ENCODE measurements around the gene SMIM10L1. TPM values are rescaled to one million over a fixed set of nuclear protein-coding genes. Genes with fewer than 3 reads are reported as not detected.
A peak's percentile ranks its signal among the peaks of the same experiment; 100 is the strongest.

The SMIM10L1 gene
- total and polyA plus RNA-seq, 8 donors, result 5.7 to 12.5 (median 10.9) TPM

DNA sequence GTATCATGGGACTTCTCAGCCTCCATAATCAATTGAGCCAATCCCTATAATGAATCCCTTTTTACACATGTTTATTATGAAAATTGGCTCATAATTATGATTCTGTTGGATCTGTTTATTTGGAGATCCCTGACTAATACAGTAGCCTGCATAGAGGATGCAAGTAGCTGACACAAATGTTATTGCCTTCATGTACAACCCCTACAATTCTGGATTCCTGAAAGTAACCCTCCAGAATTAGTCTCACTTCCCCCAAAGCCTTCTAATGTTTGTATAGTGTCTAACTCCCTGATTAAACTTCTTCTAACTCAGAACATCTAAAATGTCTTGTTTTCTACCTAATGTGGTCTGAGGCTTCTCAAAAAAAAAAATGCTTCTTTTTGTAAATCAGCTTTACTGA, 6.6 kb upstream of the SMIM10L1 start:
- Histone ChIP-seq H3K36me3 (peaks cover 5 to 18% (median 14%) of the 10 kb centered on the region in 4 donors), H3K4me1 (peaks cover 5 to 22% (median 10%) of the 10 kb centered on the region in 4 donors), H3K27ac (no peak overlapping the region), H3K9me3 (no peaks in the 10 kb centered on the region), H3K4me3 (no peak overlapping the region), H3K27me3 (no peaks in the 10 kb centered on the region)
- DNase-seq, result no peak
- intact Hi-C loops (cut with DNase I; ENCODE audit: low total_unique reads), result no loop called here
- TF ChIP-seq POLR2AphosphoS5 (IDR thresholded peaks at IDR 0.05) (no peak), POLR2A (IDR thresholded peaks at IDR 0.05) (no peak), EP300 (IDR thresholded peaks at IDR 0.05) (no peak)
- TF ChIP-seq, protein P1, sequence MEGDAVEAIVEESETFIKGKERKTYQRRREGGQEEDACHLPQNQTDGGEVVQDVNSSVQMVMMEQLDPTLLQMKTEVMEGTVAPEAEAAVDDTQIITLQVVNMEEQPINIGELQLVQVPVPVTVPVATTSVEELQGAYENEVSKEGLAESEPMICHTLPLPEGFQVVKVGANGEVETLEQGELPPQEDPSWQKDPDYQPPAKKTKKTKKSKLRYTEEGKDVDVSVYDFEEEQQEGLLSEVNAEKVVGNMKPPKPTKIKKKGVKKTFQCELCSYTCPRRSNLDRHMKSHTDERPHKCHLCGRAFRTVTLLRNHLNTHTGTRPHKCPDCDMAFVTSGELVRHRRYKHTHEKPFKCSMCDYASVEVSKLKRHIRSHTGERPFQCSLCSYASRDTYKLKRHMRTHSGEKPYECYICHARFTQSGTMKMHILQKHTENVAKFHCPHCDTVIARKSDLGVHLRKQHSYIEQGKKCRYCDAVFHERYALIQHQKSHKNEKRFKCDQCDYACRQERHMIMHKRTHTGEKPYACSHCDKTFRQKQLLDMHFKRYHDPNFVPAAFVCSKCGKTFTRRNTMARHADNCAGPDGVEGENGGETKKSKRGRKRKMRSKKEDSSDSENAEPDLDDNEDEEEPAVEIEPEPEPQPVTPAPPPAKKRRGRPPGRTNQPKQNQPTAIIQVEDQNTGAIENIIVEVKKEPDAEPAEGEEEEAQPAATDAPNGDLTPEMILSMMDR (IDR thresholded peaks at IDR 0.05), result no peak

- intact Hi-C loops (cut with DNase I; ENCODE audit: low total_unique reads), result no loop called here
- H3K36me3 ChIP-seq, result peaks cover 5 to 10% (median 9%) of the 10 kb centered on the region in 4 donors
- DNase-seq, result no peak
- no peak overlapping the region for H3K4me3 ChIP-seq
- TF ChIP-seq, protein P1 (IDR thresholded peaks at IDR 0.05), result no peak
- TF ChIP-seq POLR2A (IDR thresholded peaks at IDR 0.05) (no peak), EP300 (IDR thresholded peaks at IDR 0.05) (no peak), POLR2AphosphoS5 (IDR thresholded peaks at IDR 0.05) (no peak)
- peaks cover 16 to 32% (median 23%) of the 10 kb centered on the region in 4 donors for H3K4me1 ChIP-seq
- H3K27me3 ChIP-seq, result no peaks in the 10 kb centered on the region
- H3K9me3 ChIP-seq, result no peaks in the 10 kb centered on the region
- H3K27ac ChIP-seq, result no peak overlapping the region
Observed at GRCh38 chr12:11166300-11166699, 4.7 kb upstream of the SMIM10L1 start.

DNA sequence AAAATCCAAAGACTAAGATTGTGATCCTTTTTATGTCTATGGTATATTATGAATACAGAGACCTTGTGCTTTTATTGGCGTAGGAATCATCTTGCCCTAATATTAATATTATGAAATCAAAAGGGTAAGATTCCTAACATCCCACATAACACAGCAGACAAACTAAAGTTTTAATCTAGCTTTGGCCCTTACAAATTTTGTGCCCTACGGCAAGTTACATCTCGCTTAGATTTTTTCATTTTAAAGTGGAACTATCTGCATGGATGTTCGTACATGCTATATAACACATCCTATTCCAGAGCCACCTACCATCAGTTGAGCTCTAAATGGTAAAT, 217 bp upstream of the SMIM10L1 start:
- TF ChIP-seq EP300 (IDR thresholded peaks at IDR 0.05) (no peak), POLR2A (IDR thresholded peaks at IDR 0.05) (no peak), POLR2AphosphoS5 (IDR thresholded peaks at IDR 0.05) (no peak)
- TF ChIP-seq, protein P1 (IDR thresholded peaks at IDR 0.05), result no peak
- H3K4me1 ChIP-seq, result peaks cover 19 to 51% (median 33%) of the 10 kb centered on the region in 4 donors
- no peak for DNase-seq
- peak overlapping the region; percentile 95 to 99 (median 98) for H3K27ac ChIP-seq
- 2 to 6% (median 3%) methylated on average over 4 of the region's 4 CpGs for WGBS, 5 donors
- H3K36me3 ChIP-seq, result peaks cover 4 to 7% (median 6%) of the 10 kb centered on the region in 4 donors
- intact Hi-C loops (cut with DNase I; ENCODE audit: low total_unique reads), result no loop called here
- no peaks in the 10 kb centered on the region for H3K9me3 ChIP-seq
- no peaks in the 10 kb centered on the region for H3K27me3 ChIP-seq
- H3K4me3 ChIP-seq, result peak overlapping the region; percentile 83 to 97 (median 89)

- peak in 1 of 2 donors; percentile 60 for DNase-seq
- 2 to 6% (median 3%) methylated on average over 10 of the region's 10 CpGs for WGBS, 5 donors
- TF ChIP-seq POLR2A (IDR thresholded peaks at IDR 0.05) (no peak), POLR2AphosphoS5 (IDR thresholded peaks at IDR 0.05) (no peak), EP300 (IDR thresholded peaks at IDR 0.05) (no peak)
- TF ChIP-seq, protein P1 (IDR thresholded peaks at IDR 0.05), result no peak
- Histone ChIP-seq H3K27me3 (no peaks in the 10 kb centered on the region), H3K4me3 (peak overlapping the region; percentile 83 to 97 (median 89)), H3K27ac (peak overlapping the region in 4 of 5 donors; percentile 95 to 98 (median 97)), H3K36me3 (no peaks in the 10 kb centered on the region), H3K9me3 (no peaks in the 10 kb centered on the region), H3K4me1 (peaks cover 19 to 45% (median 28%) of the 10 kb centered on the region in 4 donors)
- intact Hi-C loops (cut with DNase I; ENCODE audit: low total_unique reads), result no loop called here
Observed at GRCh38 chr12:11171969-11172675, 1.1 kb downstream of the SMIM10L1 start.

All from stomach (tissue), 9 donors.